ENCODE measurements around the gene MAK.

GRCh38 chr6:10730254-10730653 is 108.1 kb downstream of the MAK start:
- TF ChIP-seq CTCF (conservative IDR thresholded peaks at IDR 0.05; ENCODE audit: low read depth, low read length) = no peak
- no peak for TF ChIP-seq EZH2 (IDR thresholded peaks at IDR 0.05; ENCODE audit: borderline replicate concordance, low read depth, low read length, poor library complexity, severe bottlenecking)

Measured in A673 (cell line).